SK-N-SH (cell line): ENCODE measurements around the gene CLRN2.

ENCODE experiments used
- CTCF ChIP-seq: fragments of 200-600 bp; sonication (generic); IDR thresholded peaks from 2 replicates; pipeline ENCODE4 v1.6.1; 2017; ENCODE audit warnings: antibody characterized with exemption, mild to moderate bottlenecking, moderate library complexity
- EP300 ChIP-seq, 2 experiments: IDR thresholded peaks; 2 replicates each; pipeline versions ENCODE4 v1.4.0 to v1.6.1; 2012; ENCODE audit warnings: borderline replicate concordance in 1 of 2, low read depth in 1 of 2, low read length in 1 of 2
- GABPA ChIP-seq: IDR thresholded peaks from 2 replicates; pipeline ENCODE4 v1.4.0; 2012; ENCODE audit warnings: low read depth, mild to moderate bottlenecking
- NRF1 ChIP-seq: IDR thresholded peaks from 2 replicates; pipeline ENCODE4 v1.6.1; 2012; ENCODE audit warnings: low read depth, mild to moderate bottlenecking, low read length
- RAD21 ChIP-seq: IDR thresholded peaks from 2 replicates; pipeline ENCODE4 v1.6.1; 2012; ENCODE audit warnings: mild to moderate bottlenecking, low read length

- no peak for TF ChIP-seq GABPA
- TF ChIP-seq RAD21: no peak
- no peak for TF ChIP-seq EP300 (IDR thresholded peaks at IDR 0.05; ENCODE audit: borderline replicate concordance in 1 of 2, low read depth in 1 of 2, low read length in 1 of 2)
- no peak for TF ChIP-seq CTCF
- no peak for TF ChIP-seq NRF1
These were observed 19.7 kb downstream of the CLRN2 start for GRCh38 chr4:17534705-17535104.
